HEK293 (cell line): ENCODE results near the gene LY6G5C.

Source experiments
- FEZF1 ChIP-seq: fragments of 450-650 bp; formaldehyde crosslinking; IDR thresholded peaks from 2 replicates; pipeline ENCODE4 v1.5.1; 2016; ENCODE audit warnings: missing biosample characterization, missing genetic modification characterization
- GLIS2 ChIP-seq: fragments of 450-650 bp; formaldehyde crosslinking; IDR thresholded peaks from 2 replicates; pipeline ENCODE4 v1.5.1; 2016; ENCODE audit warnings: missing biosample characterization, missing genetic modification characterization
- KLF10 ChIP-seq: fragments of 450-650 bp; IDR thresholded peaks from 2 replicates; pipeline ENCODE4 v1.5.1; 2018; ENCODE audit warnings: missing biosample characterization, mild to moderate bottlenecking, missing genetic modification characterization
- OSR2 ChIP-seq: fragments of 450-650 bp; formaldehyde crosslinking; IDR thresholded peaks from 2 replicates; pipeline ENCODE4 v1.5.1; 2016; ENCODE audit warnings: missing biosample characterization, missing genetic modification characterization
- SCRT2 ChIP-seq: fragments of 450-650 bp; formaldehyde crosslinking; IDR thresholded peaks from 2 replicates; pipeline ENCODE4 v1.5.1; 2016; ENCODE audit warnings: missing biosample characterization, missing genetic modification characterization
- WT1 ChIP-seq: fragments of 450-650 bp; formaldehyde crosslinking; IDR thresholded peaks from 2 replicates; pipeline ENCODE4 v1.5.1; 2016; ENCODE audit warnings: missing biosample characterization, missing genetic modification characterization
- YY1 ChIP-seq: fragments of 450-650 bp; formaldehyde crosslinking; IDR thresholded peaks from 2 replicates; pipeline ENCODE4 v1.5.1; 2018; ENCODE audit warnings: missing biosample characterization, missing genetic modification characterization
- ZBTB8A ChIP-seq: fragments of 450-650 bp; formaldehyde crosslinking; IDR thresholded peaks from 2 replicates; pipeline ENCODE4 v1.5.1; 2016; ENCODE audit warnings: missing biosample characterization, missing genetic modification characterization
- ZNF138 ChIP-seq: fragments of 450-650 bp; formaldehyde crosslinking; IDR thresholded peaks from 2 replicates; pipeline ENCODE4 v1.5.1; 2016; ENCODE audit warnings: missing biosample characterization, missing genetic modification characterization, borderline replicate concordance
- ZNF146 ChIP-seq: fragments of 450-650 bp; formaldehyde crosslinking; IDR thresholded peaks from 2 replicates; pipeline ENCODE4 v1.5.1; 2016; ENCODE audit warnings: missing biosample characterization, missing genetic modification characterization
- ZNF211 ChIP-seq: fragments of 450-650 bp; formaldehyde crosslinking; IDR thresholded peaks from 2 replicates; pipeline ENCODE4 v1.5.1; 2016; ENCODE audit warnings: low read depth, missing biosample characterization, missing genetic modification characterization
- ZNF274 ChIP-seq, 2 experiments: fragments of 200-500 bp in 1 of 2; fragments of 450-650 bp in 1 of 2; sonication (Bioruptor generic) in 1 of 2; formaldehyde crosslinking in 1 of 2; IDR thresholded peaks; 2 replicates each; pipeline versions ENCODE4 v1.5.1 to v1.6.1; 2014 to 2016; ENCODE audit warnings: borderline replicate concordance in 1 of 2, inconsistent platforms in 1 of 2, low read length in 1 of 2, missing biosample characterization in 1 of 2, missing genetic modification characterization in 1 of 2
- ZNF324 ChIP-seq: fragments of 450-650 bp; formaldehyde crosslinking; IDR thresholded peaks from 2 replicates; pipeline ENCODE4 v1.5.1; 2016; ENCODE audit warnings: missing biosample characterization, missing genetic modification characterization
- ZNF335 ChIP-seq: fragments of 450-650 bp; formaldehyde crosslinking; conservative IDR thresholded peaks from 2 replicates; pipeline ENCODE4 v1.5.1; 2016; ENCODE audit warnings: missing biosample characterization, missing genetic modification characterization
- ZNF529 ChIP-seq: fragments of 450-650 bp; formaldehyde crosslinking; IDR thresholded peaks from 2 replicates; pipeline ENCODE4 v1.5.1; 2017; ENCODE audit warnings: missing genetic modification characterization, missing biosample characterization; ENCODE audit not compliant: insufficient replicate concordance
- ZNF571 ChIP-seq: fragments of 450-650 bp; formaldehyde crosslinking; IDR thresholded peaks from 2 replicates; pipeline ENCODE4 v1.5.0; 2017; ENCODE audit warnings: missing biosample characterization, missing genetic modification characterization
- ZNF660 ChIP-seq: fragments of 450-650 bp; IDR thresholded peaks from 2 replicates; pipeline ENCODE4 v1.5.1; 2018; ENCODE audit warnings: missing biosample characterization, mild to moderate bottlenecking, missing genetic modification characterization
- ZNF707 ChIP-seq: fragments of 450-650 bp; formaldehyde crosslinking; IDR thresholded peaks from 2 replicates; pipeline ENCODE4 v1.5.1; 2016; ENCODE audit warnings: missing biosample characterization, missing genetic modification characterization
- TF ChIP-seq, protein P1 (sequence below): fragments of 450-650 bp; formaldehyde crosslinking; IDR thresholded peaks from 2 replicates; pipeline ENCODE4 v1.5.1; 2016; ENCODE audit warnings: missing biosample characterization, missing genetic modification characterization
- TF ChIP-seq, protein P2 (sequence below): fragments of 450-650 bp; formaldehyde crosslinking; IDR thresholded peaks from 2 replicates; pipeline ENCODE4 v1.5.1; 2017; ENCODE audit warnings: missing biosample characterization, missing genetic modification characterization
- TF ChIP-seq, protein P3 (sequence below): fragments of 450-650 bp; formaldehyde crosslinking; IDR thresholded peaks from 2 replicates; pipeline ENCODE4 v1.5.1; 2016; ENCODE audit warnings: missing biosample characterization, missing genetic modification characterization
- TF ChIP-seq, protein P4 (sequence below): fragments of 450-650 bp; formaldehyde crosslinking; IDR thresholded peaks from 2 replicates; pipeline ENCODE4 v1.5.0; 2017; ENCODE audit warnings: missing biosample characterization, missing genetic modification characterization, borderline replicate concordance
- TF ChIP-seq, protein P5 (sequence below): fragments of 450-650 bp; formaldehyde crosslinking; IDR thresholded peaks from 2 replicates; pipeline ENCODE4 v1.5.1; 2017; ENCODE audit warnings: missing biosample characterization, missing genetic modification characterization
- TF ChIP-seq, protein P6 (sequence below): fragments of 450-650 bp; formaldehyde crosslinking; IDR thresholded peaks from 2 replicates; pipeline ENCODE4 v1.5.1; 2016; ENCODE audit warnings: missing biosample characterization, missing genetic modification characterization

LY6G5C gene

DNA sequence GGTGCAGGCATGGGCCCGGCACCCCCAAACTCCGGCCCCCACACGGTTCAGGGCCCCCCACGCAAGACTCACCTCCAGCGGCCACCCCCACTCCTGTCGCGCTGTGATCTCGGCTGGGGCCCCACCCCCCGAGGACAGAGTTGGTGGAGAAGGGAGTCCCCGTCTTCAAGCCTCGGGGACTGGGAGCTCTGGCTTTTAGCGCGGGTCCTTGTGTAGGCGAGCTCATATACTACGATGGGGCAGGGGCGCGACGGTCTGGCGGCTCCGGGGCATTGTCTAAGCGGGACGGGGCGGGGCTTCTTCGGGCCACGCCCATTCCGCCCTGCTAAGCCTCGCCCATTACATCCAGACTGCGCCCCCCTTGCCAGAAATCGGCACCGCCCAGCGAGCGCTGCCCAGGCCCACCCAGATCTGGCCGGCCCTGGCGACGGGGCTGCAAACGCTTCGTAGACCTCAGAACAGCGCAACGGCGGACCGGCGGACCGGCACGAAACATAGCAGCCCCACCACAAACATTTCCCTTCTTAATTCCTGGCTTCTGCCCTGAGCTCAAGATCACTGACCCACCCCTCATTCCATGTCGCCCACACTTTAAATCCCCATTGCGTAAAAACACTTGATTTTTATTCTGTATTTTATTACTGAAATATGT is 49.2 kb upstream of the LY6G5C start (continued):
- TF ChIP-seq, protein P1, sequence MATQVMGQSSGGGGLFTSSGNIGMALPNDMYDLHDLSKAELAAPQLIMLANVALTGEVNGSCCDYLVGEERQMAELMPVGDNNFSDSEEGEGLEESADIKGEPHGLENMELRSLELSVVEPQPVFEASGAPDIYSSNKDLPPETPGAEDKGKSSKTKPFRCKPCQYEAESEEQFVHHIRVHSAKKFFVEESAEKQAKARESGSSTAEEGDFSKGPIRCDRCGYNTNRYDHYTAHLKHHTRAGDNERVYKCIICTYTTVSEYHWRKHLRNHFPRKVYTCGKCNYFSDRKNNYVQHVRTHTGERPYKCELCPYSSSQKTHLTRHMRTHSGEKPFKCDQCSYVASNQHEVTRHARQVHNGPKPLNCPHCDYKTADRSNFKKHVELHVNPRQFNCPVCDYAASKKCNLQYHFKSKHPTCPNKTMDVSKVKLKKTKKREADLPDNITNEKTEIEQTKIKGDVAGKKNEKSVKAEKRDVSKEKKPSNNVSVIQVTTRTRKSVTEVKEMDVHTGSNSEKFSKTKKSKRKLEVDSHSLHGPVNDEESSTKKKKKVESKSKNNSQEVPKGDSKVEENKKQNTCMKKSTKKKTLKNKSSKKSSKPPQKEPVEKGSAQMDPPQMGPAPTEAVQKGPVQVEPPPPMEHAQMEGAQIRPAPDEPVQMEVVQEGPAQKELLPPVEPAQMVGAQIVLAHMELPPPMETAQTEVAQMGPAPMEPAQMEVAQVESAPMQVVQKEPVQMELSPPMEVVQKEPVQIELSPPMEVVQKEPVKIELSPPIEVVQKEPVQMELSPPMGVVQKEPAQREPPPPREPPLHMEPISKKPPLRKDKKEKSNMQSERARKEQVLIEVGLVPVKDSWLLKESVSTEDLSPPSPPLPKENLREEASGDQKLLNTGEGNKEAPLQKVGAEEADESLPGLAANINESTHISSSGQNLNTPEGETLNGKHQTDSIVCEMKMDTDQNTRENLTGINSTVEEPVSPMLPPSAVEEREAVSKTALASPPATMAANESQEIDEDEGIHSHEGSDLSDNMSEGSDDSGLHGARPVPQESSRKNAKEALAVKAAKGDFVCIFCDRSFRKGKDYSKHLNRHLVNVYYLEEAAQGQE (tag by site-specific recombination): no peak
- TF ChIP-seq GLIS2 (tag by site-specific recombination) (peak; percentile 98), YY1 (tag by site-specific recombination) (no peak), OSR2 (tag by site-specific recombination) (no peak), ZNF146 (no peak), ZNF707 (no peak), ZNF211 (tag by site-specific recombination) (no peak), ZNF138 (tag by site-specific recombination) (no peak), ZBTB8A (tag by site-specific recombination) (peak; percentile 50; the same call in 1 of the 2 replicates), ZNF335 (tag by site-specific recombination) (peak; percentile 96), ZNF529 (no peak), ZNF324 (tag by site-specific recombination) (no peak), ZNF660 (tag by site-specific recombination) (peak; percentile 52; the same call in 1 of the 2 replicates), SCRT2 (tag by site-specific recombination) (no peak), FEZF1 (tag by site-specific recombination) (no peak), ZNF571 (tag by site-specific recombination) (no peak), WT1 (no peak), ZNF274 (IDR thresholded peaks at IDR 0.05; ENCODE audit: low read length) (no peak), ZNF274 (tag by site-specific recombination; IDR thresholded peaks at IDR 0.05; ENCODE audit: borderline replicate concordance) (no peak), KLF10 (tag by site-specific recombination) (no peak; the same call in 1 of the 2 replicates)
- TF ChIP-seq, protein P2, sequence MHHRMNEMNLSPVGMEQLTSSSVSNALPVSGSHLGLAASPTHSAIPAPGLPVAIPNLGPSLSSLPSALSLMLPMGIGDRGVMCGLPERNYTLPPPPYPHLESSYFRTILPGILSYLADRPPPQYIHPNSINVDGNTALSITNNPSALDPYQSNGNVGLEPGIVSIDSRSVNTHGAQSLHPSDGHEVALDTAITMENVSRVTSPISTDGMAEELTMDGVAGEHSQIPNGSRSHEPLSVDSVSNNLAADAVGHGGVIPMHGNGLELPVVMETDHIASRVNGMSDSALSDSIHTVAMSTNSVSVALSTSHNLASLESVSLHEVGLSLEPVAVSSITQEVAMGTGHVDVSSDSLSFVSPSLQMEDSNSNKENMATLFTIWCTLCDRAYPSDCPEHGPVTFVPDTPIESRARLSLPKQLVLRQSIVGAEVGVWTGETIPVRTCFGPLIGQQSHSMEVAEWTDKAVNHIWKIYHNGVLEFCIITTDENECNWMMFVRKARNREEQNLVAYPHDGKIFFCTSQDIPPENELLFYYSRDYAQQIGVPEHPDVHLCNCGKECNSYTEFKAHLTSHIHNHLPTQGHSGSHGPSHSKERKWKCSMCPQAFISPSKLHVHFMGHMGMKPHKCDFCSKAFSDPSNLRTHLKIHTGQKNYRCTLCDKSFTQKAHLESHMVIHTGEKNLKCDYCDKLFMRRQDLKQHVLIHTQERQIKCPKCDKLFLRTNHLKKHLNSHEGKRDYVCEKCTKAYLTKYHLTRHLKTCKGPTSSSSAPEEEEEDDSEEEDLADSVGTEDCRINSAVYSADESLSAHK (tag by site-specific recombination): no peak
- TF ChIP-seq, protein P3, sequence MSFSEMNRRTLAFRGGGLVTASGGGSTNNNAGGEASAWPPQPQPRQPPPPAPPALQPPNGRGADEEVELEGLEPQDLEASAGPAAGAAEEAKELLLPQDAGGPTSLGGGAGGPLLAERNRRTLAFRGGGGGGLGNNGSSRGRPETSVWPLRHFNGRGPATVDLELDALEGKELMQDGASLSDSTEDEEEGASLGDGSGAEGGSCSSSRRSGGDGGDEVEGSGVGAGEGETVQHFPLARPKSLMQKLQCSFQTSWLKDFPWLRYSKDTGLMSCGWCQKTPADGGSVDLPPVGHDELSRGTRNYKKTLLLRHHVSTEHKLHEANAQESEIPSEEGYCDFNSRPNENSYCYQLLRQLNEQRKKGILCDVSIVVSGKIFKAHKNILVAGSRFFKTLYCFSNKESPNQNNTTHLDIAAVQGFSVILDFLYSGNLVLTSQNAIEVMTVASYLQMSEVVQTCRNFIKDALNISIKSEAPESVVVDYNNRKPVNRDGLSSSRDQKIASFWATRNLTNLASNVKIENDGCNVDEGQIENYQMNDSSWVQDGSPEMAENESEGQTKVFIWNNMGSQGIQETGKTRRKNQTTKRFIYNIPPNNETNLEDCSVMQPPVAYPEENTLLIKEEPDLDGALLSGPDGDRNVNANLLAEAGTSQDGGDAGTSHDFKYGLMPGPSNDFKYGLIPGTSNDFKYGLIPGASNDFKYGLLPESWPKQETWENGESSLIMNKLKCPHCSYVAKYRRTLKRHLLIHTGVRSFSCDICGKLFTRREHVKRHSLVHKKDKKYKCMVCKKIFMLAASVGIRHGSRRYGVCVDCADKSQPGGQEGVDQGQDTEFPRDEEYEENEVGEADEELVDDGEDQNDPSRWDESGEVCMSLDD (tag by site-specific recombination): peak; percentile 93
- TF ChIP-seq, protein P4, sequence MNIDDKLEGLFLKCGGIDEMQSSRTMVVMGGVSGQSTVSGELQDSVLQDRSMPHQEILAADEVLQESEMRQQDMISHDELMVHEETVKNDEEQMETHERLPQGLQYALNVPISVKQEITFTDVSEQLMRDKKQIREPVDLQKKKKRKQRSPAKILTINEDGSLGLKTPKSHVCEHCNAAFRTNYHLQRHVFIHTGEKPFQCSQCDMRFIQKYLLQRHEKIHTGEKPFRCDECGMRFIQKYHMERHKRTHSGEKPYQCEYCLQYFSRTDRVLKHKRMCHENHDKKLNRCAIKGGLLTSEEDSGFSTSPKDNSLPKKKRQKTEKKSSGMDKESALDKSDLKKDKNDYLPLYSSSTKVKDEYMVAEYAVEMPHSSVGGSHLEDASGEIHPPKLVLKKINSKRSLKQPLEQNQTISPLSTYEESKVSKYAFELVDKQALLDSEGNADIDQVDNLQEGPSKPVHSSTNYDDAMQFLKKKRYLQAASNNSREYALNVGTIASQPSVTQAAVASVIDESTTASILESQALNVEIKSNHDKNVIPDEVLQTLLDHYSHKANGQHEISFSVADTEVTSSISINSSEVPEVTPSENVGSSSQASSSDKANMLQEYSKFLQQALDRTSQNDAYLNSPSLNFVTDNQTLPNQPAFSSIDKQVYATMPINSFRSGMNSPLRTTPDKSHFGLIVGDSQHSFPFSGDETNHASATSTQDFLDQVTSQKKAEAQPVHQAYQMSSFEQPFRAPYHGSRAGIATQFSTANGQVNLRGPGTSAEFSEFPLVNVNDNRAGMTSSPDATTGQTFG: no peak
- TF ChIP-seq, protein P5, sequence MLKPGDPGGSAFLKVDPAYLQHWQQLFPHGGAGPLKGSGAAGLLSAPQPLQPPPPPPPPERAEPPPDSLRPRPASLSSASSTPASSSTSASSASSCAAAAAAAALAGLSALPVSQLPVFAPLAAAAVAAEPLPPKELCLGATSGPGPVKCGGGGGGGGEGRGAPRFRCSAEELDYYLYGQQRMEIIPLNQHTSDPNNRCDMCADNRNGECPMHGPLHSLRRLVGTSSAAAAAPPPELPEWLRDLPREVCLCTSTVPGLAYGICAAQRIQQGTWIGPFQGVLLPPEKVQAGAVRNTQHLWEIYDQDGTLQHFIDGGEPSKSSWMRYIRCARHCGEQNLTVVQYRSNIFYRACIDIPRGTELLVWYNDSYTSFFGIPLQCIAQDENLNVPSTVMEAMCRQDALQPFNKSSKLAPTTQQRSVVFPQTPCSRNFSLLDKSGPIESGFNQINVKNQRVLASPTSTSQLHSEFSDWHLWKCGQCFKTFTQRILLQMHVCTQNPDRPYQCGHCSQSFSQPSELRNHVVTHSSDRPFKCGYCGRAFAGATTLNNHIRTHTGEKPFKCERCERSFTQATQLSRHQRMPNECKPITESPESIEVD: no peak
- TF ChIP-seq, protein P6, sequence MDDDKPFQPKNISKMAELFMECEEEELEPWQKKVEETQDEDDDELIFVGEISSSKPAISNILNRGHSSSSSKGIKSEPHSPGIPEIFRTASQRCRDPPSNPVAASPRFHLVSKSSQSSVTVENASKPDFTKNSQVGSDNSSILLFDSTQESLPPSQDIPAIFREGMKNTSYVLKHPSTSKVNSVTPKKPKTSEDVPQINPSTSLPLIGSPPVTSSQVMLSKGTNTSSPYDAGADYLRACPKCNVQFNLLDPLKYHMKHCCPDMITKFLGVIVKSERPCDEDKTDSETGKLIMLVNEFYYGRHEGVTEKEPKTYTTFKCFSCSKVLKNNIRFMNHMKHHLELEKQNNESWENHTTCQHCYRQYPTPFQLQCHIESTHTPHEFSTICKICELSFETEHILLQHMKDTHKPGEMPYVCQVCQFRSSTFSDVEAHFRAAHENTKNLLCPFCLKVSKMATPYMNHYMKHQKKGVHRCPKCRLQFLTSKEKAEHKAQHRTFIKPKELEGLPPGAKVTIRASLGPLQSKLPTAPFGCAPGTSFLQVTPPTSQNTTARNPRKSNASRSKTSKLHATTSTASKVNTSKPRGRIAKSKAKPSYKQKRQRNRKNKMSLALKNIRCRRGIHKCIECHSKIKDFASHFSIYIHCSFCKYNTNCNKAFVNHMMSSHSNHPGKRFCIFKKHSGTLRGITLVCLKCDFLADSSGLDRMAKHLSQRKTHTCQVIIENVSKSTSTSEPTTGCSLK (tag by site-specific recombination): no peak
